HG02852 (cell line): ENCODE data around the gene TIMM21.

Experiments
- ATAC-seq: cut with Tn5 transposase; IDR thresholded peaks from one replicate; pipeline ENCODE4 v1.9.1; 2021; ENCODE audit warnings: mild to moderate bottlenecking, moderate library complexity; ENCODE audit not compliant: unreplicated experiment

The TIMM21 gene, protein sequence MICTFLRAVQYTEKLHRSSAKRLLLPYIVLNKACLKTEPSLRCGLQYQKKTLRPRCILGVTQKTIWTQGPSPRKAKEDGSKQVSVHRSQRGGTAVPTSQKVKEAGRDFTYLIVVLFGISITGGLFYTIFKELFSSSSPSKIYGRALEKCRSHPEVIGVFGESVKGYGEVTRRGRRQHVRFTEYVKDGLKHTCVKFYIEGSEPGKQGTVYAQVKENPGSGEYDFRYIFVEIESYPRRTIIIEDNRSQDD

DNA sequence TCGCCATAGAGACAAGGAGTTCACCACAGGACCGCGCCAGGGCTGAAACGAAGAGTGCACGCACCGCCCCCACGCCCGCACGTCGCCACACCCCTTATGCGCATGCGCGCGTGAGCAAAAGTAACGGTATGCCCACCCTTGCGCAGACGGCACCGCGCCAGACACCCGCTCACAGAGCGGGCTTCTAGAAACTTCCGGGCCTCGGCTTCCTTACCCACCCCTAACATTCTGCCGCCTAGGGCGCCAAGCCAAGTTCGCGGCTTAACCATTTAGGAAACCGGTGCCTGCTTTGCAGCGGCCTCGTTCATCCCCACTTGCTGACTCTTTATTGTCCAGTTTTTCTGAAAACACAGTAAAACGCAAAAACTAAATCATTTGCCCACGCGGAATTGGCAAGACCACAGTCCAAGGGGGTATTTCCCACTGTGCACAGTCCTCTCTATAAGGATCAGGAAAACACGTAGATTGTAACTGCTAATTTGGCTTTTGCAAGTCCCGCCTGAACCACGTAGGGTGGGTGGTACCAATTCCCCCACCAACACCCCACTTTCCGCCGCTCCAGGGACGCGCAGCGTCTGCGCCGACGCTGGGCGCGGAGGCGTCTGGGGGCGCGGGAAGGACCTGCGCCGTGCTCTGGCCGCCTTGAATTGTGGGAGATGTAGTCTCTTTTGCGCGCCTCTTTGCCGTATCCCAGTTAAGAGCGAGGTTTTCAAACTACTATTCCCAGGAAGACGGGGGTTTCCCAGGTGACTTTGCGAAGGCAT, at the start of gene TIMM21, which contains the start of gene FBXO15:
Gene TIMM21 (plus strand): TSS at position 745 of the 764 bp plus-strand sequence. CDS start 286 bp downstream, outside the sequence.
Gene FBXO15 (minus strand): TSS at position 56 of the 764 bp plus-strand sequence. CDS start 49 bp downstream, at position 7.
- ATAC-seq: peak; percentile 87

DNA sequence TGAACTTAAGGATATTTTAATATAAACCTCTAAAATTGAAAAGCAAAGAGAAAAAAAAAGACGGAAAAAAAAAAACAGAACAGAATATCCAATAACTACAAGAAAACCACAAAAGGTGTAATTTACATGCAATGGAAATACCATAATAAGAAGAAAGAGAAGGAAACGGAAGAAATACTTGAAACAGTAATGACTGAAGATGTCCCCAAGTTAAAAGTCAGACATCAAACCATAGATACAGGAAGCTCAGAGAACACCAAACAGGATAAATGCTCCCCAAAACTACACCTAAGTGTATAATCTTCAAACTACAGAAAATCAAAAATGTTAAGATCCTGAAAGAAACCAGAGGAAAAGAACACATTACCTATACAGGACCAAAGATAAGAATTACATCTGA, 39.9 kb upstream of the TIMM21 start:
- no peak for ATAC-seq

DNA sequence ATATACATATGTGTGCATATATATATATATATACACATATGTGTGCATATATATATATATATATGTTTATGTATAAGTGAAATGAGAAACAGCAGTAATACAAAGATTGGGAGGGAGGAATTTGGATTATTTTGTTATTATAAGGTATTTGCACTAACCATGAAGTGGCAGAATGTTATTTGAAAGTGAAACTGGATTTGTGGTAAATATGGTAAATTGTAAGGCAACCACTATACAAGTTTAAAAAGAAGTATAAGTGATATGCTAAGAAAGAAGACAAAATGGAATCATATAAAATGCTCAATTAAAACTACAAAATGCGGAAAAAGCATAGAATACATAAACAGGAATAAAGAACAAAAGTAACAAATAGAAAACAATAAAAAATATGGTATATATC, 38.2 kb upstream of the TIMM21 start:
- ATAC-seq: no peak

DNA sequence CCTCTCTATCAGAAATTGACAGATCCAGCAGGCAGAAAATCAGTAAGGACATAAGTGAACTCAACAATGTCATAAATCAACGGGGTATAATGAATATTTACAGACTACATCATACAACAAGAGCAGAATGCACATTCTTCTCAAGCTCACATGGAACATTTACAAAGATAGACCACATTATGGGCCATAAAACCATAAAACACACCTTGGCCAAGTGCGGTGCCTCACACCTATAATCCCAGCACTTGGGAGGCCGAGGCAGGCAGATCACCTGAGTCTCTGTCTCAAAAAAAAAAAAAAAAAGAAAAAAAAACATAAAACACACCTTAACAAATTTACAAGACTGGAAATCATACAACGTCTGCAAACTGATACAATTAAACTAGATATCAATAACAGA, 37.3 kb upstream of the TIMM21 start:
- no peak for ATAC-seq

DNA sequence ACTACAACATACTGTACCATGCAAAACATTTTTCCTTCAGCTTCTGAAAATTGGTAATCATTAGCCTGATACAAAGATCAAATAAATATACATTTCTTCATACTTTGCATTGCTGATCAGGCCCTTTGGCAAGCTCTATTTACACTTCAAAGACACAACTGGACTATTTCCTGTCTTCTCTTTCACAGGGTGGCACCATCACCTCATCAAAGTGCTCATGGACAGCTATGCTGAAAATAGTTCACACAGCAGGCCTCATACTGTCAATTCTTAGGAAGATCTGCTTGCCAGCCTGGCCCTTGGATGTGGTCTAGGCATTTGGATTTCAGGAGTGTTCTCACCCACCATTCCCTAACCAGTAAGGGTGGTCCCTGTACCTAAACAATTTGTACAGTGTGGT, 34.6 kb upstream of the TIMM21 start:
- ATAC-seq: no peak

DNA sequence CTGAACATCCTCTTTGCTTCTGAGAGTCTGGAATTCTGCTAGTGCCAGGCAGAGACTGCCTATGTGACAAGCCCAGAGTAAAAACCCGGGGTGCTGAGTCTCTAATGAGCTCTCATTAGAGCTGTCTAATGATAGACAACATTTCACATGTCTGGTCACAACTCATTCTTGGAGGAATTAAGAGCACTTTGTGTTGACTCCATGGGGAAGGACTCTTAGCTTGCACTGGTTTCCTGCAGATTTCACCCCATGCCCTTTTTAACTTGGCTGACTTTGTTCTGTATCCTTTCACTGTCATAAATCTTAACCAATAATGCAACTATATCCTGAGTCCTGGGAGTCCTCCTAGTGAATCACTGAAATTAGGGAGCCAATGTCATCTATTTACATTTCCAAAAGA, 34.2 kb upstream of the TIMM21 start:
- no peak for ATAC-seq

DNA sequence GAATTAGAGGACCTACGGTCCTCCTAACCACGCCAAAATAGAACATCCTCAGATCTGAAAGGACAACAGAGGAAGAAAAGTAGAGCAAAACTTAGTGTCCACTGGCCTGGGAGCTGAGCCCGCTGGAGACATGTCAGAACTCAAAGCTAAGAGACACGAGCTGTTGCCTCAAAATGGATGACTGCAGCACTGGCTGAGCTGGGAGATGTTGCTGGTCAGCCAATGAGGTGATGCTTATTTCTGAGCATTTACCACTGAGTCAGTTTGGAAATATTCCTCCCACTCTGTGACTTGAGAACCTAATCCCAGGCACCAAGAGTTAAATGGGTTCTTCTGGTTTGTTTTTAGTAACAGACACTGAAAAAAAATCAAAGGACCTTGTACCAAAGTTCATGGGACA, 33.3 kb upstream of the TIMM21 start:
- ATAC-seq: no peak

DNA sequence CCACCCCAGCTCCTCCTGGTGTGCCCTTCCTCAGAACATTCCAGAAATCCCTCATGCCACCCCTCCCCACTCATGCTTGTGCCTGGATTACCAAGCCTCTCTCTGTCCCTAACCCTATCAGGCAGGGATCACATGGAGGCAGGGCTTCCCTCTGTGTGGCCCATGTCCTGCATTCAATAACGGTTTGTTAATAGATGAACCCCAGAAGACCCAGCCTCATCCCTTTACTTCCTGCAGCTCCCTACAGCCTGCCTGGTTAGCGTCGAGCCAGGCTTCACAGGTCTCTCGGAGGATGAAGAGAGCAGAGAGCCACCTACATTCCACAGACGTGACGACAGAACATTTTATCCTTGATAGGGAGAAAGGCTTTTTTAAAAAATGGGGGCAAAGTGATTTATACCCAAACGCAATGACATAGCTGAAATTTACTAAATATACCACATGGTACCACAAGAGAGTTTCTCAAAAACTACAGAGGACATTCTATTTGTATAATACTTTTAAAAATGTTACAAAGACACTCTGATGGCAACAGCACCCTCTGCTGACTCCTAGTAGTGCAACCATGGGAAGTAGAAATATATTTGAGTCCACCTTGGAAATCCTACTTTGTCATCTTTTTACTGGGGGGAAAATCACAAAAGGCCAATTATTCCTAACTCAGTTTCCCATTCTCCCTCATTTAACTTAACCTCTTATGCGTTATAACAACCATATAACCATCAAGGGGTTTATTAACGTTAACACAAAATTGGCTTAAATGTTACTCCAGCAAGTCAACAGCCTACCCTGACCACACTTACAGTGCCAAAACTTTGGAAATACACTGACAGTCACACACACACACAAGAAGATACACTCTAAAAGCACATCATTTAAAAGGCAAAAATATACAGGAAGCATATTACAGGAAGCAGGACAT, 31.4 kb upstream of the TIMM21 start:
- peak; percentile 56 for ATAC-seq

DNA sequence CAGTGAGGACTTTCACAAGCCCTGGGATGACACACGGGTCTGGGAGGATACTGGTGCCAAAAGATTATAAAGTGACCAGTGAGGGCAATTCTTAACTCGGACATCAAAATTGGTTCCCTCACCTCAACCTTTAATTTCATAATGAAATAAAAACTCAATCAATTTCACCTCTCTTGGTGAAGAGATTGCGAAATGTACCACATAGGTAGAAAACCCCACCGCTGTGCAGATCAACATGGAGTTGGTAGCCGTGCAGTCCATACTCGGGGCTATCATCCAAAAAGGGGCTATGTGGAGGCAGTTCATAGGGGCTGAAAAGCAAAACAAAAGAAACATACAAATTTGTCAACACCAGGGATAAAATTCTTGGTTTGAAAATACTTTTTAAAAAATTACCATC, 25.1 kb upstream of the TIMM21 start:
- no peak for ATAC-seq

DNA sequence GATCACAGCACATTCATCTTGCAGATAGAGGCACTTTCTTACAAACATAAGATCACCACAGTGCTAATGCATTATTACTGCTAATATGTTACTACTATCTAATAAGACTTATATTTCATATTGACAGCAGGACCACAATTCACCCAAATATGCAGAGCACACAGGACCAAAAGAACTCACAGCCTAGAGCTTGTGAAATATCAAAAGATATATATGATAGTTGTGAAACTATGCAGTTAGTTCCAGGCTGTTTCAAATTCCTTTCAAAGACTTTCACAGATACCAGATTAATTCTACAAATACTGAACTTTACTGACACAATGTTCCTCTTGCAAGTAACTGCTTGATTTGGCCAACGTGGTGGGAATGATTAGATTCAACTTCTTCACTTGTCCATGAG, 23.7 kb upstream of the TIMM21 start:
- ATAC-seq: no peak

DNA sequence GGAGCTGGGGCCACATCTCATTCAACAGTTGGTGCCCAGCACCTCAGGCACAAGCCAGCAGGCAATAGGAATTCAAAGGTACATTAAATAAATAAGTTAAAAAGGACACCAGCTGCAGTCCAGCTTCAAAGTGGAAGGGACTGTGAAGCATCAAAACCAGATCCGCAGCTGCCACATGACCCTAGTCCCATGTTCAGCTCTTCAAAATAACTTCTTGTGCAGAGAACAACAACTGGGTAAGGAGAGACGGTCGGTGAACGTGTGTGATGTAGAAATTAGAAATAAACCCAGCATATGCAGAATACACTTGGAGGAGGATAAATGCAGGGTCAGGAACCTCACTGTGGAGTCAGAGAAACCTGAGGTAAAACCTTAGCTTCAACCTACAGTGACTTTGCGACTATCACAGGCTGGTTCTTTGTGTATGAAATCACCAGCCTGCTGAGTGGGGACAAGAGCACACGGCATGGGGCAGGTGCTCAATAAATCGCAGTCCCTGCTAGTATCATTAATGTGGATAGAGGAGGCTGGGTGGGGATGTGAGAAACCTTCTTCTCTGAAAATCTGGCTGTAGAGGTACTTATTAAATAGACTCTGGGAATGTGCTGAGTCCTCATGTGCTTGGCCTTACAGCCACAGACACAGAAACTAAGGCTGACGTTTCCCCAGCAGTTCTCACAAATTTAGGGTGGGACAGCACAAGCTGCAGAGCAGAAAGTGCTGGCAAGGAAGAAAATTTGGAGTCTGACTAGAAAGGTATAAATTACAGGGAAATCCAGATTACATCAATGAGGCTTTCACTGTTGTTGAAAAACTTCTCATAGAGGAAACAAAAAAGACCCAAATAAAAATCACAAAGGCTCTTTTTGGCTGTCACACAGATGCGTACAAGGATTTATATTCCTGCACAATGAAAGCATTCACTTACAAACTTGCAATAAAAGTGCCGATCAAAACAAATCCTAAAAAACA, 21.4 kb upstream of the TIMM21 start:
- no peak for ATAC-seq

DNA sequence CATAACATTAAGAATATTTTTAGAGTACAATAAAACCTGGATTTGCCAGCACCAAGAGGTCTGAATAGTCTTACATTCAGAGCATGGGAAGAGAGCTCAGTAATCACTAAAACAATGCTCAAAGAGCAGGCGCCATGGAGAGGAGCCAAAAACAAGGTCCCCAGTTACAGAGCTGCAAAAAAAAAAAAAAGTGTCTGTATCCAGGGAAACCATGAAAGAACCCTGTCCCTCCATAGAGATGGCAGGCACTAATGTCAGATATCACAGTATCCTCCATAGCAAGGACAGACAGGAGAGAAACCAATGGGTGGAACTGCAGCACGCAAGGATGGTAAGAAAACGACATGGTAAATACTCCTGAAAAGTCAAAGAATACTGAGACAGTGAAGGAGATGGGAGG, 20.2 kb upstream of the TIMM21 start:
- no peak for ATAC-seq

DNA sequence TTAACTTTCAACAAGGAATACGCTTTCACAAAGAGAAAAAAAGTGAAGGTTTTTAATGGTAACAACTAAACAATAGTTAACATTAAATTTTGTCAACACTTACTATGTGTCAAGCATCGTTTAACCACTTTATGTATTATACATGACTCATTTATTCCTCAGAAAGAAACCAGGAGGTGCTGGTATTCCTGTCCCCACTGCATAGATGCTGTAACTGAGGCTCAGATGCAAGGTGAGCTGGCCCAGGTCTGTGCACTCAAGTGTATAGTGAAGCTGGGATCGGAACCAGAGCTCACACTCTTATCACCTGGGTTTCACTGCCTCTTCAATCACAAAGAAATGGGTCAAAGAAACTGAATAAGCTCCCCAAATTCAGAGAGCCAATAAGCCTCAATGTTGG, 17.2 kb upstream of the TIMM21 start:
- no peak for ATAC-seq

DNA sequence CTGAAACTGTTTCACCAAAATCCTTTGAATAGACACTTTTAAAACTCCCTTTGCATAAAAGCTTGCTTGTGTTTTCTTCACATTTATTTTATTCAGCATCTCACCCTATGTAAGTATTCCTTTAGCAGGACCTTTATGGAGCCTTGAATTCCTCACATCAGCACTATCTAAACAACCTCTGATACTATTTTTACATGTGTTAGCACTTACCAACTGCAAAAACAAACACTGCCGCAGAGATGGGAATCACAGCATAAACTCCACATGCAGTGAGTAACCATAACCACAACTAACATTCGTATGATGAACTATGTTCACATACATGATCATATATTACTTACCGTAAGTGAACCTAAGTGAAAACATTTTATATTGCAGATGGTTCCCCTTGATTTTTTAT, 16.1 kb upstream of the TIMM21 start:
- ATAC-seq: no peak

DNA sequence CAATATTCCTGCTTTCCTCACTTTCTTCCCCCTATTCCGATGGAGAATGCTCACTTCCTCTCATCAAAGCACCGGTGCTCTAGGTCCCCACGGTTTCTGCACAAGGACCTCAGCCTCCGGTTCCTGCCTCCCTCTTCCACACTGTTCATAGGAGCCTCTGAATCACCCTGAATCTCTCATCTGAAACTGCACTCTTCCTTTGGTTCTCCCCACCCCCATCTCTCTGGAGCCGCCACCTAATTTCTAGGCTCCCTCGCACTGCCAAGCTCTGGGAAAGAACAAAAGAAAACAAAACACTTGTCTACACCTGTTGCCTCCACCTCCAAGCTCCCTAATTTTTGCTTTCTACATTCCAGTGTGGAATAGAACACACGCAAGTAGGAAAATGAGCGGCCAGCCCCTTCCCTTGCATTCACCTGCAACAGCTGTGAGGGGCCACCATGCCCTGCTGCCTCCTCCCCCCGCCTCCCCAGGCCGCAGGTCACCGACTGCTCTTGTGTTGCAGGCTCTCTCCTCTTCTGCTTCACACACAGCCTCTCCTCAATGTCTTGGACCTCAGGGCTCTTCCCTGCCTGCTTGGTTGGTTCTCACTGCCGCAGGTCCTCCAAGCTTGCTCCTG, 10.3 kb upstream of the TIMM21 start:
- ATAC-seq: no peak

DNA sequence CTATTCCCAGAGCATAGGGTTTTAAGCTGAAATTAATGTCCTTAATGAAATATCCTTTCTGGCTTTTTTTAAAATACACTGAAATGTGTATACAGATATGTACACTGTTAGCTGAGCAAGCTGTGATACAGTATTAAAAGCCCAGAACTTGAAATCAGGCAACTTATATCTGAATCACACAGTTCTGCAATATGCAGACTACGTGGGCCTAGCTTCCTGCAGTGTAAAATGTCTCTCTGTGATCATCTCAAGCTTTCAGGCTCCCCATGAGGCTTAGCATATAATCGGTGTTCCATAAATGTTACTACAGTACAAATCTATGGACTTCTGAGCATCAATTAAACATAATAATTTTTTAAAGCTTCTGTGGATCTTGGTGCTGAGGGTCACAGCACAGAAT, 8.9 kb upstream of the TIMM21 start:
- peak; percentile 39 for ATAC-seq

DNA sequence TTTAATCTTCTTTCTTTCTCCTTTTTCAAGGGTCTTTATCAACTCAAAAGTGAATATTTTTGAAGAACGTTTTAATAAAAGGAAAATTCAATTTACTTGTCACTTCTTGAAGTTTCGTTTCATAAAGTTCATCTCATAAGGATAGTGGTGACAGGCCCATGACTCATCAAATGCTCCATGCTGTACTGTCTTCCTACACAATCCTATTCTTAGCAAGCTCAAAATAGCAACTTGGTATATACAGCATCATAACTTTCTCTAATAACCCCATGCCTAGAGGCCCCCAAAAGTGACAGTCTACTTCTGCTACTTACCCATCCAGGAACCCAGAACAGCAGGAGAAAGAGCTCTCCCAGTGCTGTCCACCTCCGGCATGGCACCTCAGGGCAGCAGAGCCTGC, 8.4 kb upstream of the TIMM21 start:
- ATAC-seq: peak; percentile 71

DNA sequence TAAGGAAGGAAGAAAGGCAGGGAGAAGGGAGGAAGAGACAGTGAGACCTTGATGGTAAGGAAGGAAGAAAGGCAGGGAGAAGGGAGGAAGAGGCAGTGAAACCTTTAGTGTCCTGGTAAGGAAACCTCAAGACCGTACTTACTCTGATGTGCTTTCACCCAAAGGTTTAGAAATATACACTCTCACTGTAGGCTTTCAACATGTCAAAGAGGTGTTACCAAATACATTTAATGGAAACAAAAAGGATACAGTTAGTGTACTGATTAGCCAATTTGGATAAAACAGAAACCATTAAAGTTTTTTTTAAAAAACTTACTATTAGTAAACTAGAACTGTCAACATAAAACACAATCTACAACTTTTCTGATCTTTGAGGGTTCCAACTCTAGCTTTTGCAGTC, 7.7 kb upstream of the TIMM21 start:
- no peak for ATAC-seq

DNA sequence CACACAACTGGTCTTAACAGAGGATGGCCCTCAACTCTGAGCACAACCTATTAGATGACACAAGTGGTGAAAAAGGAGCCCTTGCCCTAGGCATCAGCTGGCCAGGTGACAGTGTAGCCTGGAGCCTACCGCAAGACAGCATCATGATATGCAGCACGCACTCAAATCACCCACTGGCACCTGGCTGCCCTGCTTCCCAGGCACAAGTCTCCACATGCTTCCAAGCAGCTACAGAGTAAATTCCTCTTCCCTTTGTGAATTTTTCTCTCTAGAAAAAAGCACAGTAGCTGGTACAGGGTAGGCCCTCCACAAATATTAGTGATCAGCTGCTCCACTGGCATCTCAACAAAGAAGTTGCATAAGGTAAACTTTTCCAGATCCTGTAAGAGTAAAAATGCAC, 6.7 kb upstream of the TIMM21 start:
- ATAC-seq: no peak

DNA sequence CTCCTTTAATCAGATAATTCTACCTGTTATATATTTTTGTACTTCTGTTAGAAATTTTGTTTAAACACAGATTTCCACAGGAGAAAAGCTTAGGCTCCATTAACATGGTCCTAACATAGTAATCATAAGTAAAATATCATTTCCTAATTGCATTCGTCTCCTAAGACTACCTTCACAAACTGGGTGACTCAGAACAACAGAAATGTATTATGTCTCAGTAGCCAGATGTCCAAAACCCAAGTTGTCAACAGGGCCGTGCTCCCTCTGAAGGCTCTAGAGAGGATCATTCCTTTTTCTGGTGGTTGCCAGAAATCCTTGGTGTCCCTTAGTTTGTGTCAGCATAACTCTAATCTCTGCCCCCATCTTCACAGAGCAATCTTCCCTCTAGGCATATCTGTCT, 6.1 kb upstream of the TIMM21 start:
- ATAC-seq: no peak
